Stimulated activated CD4-positive, alpha-beta T cell treated with anti-CD3 and anti-CD28 coated beads, Interleukin-2, amount 100 ng/mL, for 4 hours (primary cell): ENCODE data around the gene PDZD2.
A peak's percentile ranks its signal among the peaks of the same experiment; 100 is the strongest.

ENCODE experiments used
- DNase-seq: peaks from one replicate; pipeline ENCODE4 v3.0.0-alpha.2; 2020; ENCODE audit warnings: low read depth

PDZD2 gene

GRCh38 chr5:31824869-31825517 lies 186.1 kb downstream of the PDZD2 start:
- DNase-seq: no peak

- DNase-seq: peak; percentile 25
Measured at GRCh38 chr5:31825518-31826068, 186.7 kb downstream of the PDZD2 start.

- DNase-seq: no peak
Measured at GRCh38 chr5:31827867-31828266, 188.9 kb downstream of the PDZD2 start.

GRCh38 chr5:31832966-31833365 lies 194.0 kb downstream of the PDZD2 start:
- no peak for DNase-seq

GRCh38 chr5:31833710-31834109 lies 194.8 kb downstream of the PDZD2 start:
- DNase-seq: no peak

- no peak for DNase-seq
Measured at GRCh38 chr5:31844622-31845345, 205.9 kb downstream of the PDZD2 start.

GRCh38 chr5:31845361-31845760 lies 206.4 kb downstream of the PDZD2 start:
- no peak for DNase-seq

GRCh38 chr5:31846934-31847333 lies 208.0 kb downstream of the PDZD2 start:
- no peak for DNase-seq

- DNase-seq: no peak
Measured at GRCh38 chr5:31847354-31847753, 208.4 kb downstream of the PDZD2 start.

GRCh38 chr5:31850981-31851689 lies 212.2 kb downstream of the PDZD2 start:
- no peak for DNase-seq

GRCh38 chr5:31853398-31854135 lies 214.6 kb downstream of the PDZD2 start:
- DNase-seq: no peak

- no peak for DNase-seq
Measured at GRCh38 chr5:31854181-31855133, 215.5 kb downstream of the PDZD2 start.

- no peak for DNase-seq
Measured at GRCh38 chr5:31855134-31856040, 216.5 kb downstream of the PDZD2 start.

- DNase-seq: no peak
Measured at GRCh38 chr5:31859096-31859495, 220.2 kb downstream of the PDZD2 start.

GRCh38 chr5:31860278-31860677 lies 221.3 kb downstream of the PDZD2 start:
- no peak for DNase-seq

- DNase-seq: no peak
Measured at GRCh38 chr5:31860726-31861433, 221.9 kb downstream of the PDZD2 start.

GRCh38 chr5:31861601-31862000 lies 222.7 kb downstream of the PDZD2 start:
- no peak for DNase-seq

- no peak for DNase-seq
Measured at GRCh38 chr5:31863991-31864411, 225.1 kb downstream of the PDZD2 start.

- DNase-seq: no peak
Measured at GRCh38 chr5:31866166-31866565, 227.2 kb downstream of the PDZD2 start.
